HEK293 (cell line): Measurements from ENCODE around the gene TFRC.
A peak's percentile ranks its signal among the peaks of the same experiment; 100 is the strongest.

Source experiments
- BCL11B ChIP-seq: fragments of 450-650 bp; formaldehyde crosslinking; IDR thresholded peaks from 2 replicates; pipeline ENCODE4 v1.5.1; 2016; ENCODE audit warnings: low read depth, missing biosample characterization, missing genetic modification characterization
- EGR2 ChIP-seq: fragments of 450-650 bp; formaldehyde crosslinking; IDR thresholded peaks from 2 replicates; pipeline ENCODE4 v1.5.1; 2016; ENCODE audit warnings: low read depth, missing biosample characterization, missing genetic modification characterization
- GLI2 ChIP-seq: fragments of 450-650 bp; formaldehyde crosslinking; IDR thresholded peaks from 2 replicates; pipeline ENCODE4; 2017; ENCODE audit warnings: missing biosample characterization, missing genetic modification characterization, low read depth, borderline replicate concordance
- IKZF3 ChIP-seq: fragments of 450-650 bp; IDR thresholded peaks from 2 replicates; pipeline ENCODE4 v1.5.0; 2018; ENCODE audit warnings: missing biosample characterization, mild to moderate bottlenecking, missing genetic modification characterization, moderate library complexity
- KLF17 ChIP-seq: fragments of 450-650 bp; formaldehyde crosslinking; IDR thresholded peaks from 2 replicates; pipeline ENCODE4 v1.5.1; 2016; ENCODE audit warnings: missing biosample characterization, missing genetic modification characterization
- KLF8 ChIP-seq: fragments of 450-650 bp; formaldehyde crosslinking; IDR thresholded peaks from 2 replicates; pipeline ENCODE4 v1.5.1; 2016; ENCODE audit warnings: missing biosample characterization, missing genetic modification characterization
- SALL2 ChIP-seq: fragments of 450-650 bp; formaldehyde crosslinking; IDR thresholded peaks from 2 replicates; pipeline ENCODE4 v1.5.0; 2017; ENCODE audit warnings: missing biosample characterization, mild to moderate bottlenecking, missing genetic modification characterization, borderline replicate concordance
- YY2 ChIP-seq: fragments of 450-650 bp; formaldehyde crosslinking; IDR thresholded peaks from 2 replicates; pipeline ENCODE4 v1.5.1; 2016; ENCODE audit warnings: missing biosample characterization, missing genetic modification characterization
- ZBTB11 ChIP-seq: fragments of 450-650 bp; formaldehyde crosslinking; conservative IDR thresholded peaks from 2 replicates; pipeline ENCODE4 v1.5.1; 2016; ENCODE audit warnings: low read depth, missing biosample characterization, missing genetic modification characterization
- ZBTB21 ChIP-seq: fragments of 450-650 bp; formaldehyde crosslinking; IDR thresholded peaks from 2 replicates; pipeline ENCODE4 v1.5.1; 2017; ENCODE audit warnings: missing biosample characterization, missing genetic modification characterization
- ZNF10 ChIP-seq: fragments of 450-650 bp; formaldehyde crosslinking; IDR thresholded peaks from 2 replicates; pipeline ENCODE4 v1.5.1; 2017; ENCODE audit warnings: missing biosample characterization, missing genetic modification characterization
- ZNF121 ChIP-seq: fragments of 450-650 bp; formaldehyde crosslinking; IDR thresholded peaks from 2 replicates; pipeline ENCODE4 v1.5.1; 2016; ENCODE audit warnings: missing biosample characterization, missing genetic modification characterization
- ZNF169 ChIP-seq: fragments of 450-650 bp; formaldehyde crosslinking; IDR thresholded peaks from 2 replicates; pipeline ENCODE4 v1.5.1; 2016; ENCODE audit warnings: missing biosample characterization, missing genetic modification characterization
- ZNF19 ChIP-seq: fragments of 450-650 bp; formaldehyde crosslinking; IDR thresholded peaks from 2 replicates; pipeline ENCODE4; 2016; ENCODE audit warnings: missing biosample characterization, missing genetic modification characterization, low read depth
- ZNF280D ChIP-seq: fragments of 450-650 bp; formaldehyde crosslinking; IDR thresholded peaks from 2 replicates; pipeline ENCODE4 v1.5.1; 2016; ENCODE audit warnings: missing biosample characterization, missing genetic modification characterization
- ZNF324 ChIP-seq: fragments of 450-650 bp; formaldehyde crosslinking; IDR thresholded peaks from 2 replicates; pipeline ENCODE4 v1.5.1; 2016; ENCODE audit warnings: missing biosample characterization, missing genetic modification characterization
- ZNF513 ChIP-seq: fragments of 450-650 bp; IDR thresholded peaks from 2 replicates; pipeline ENCODE4 v1.5.1; 2018; ENCODE audit warnings: missing biosample characterization, missing genetic modification characterization
- ZNF518A ChIP-seq: fragments of 450-650 bp; formaldehyde crosslinking; conservative IDR thresholded peaks from 2 replicates; pipeline ENCODE4 v1.5.1; 2016; ENCODE audit warnings: low read depth, missing biosample characterization, missing genetic modification characterization
- ZNF624 ChIP-seq: fragments of 450-650 bp; formaldehyde crosslinking; IDR thresholded peaks from 2 replicates; pipeline ENCODE4 v1.5.1; 2017; ENCODE audit warnings: missing biosample characterization, missing genetic modification characterization
- ZSCAN4 ChIP-seq: fragments of 450-650 bp; formaldehyde crosslinking; IDR thresholded peaks from 2 replicates; pipeline ENCODE4 v1.5.1; 2017; ENCODE audit warnings: missing biosample characterization, missing genetic modification characterization
- ZSCAN5A ChIP-seq: fragments of 450-650 bp; formaldehyde crosslinking; IDR thresholded peaks from 2 replicates; pipeline ENCODE4 v1.5.1; 2016; ENCODE audit warnings: missing biosample characterization, missing genetic modification characterization

Gene TFRC

GRCh38 chr3:196081834-196082618 lies at the start of gene TFRC (continued):
- TF ChIP-seq IKZF3 (tag by site-specific recombination): peak; percentile 27; the same call in 1 of the 2 replicates
- no peak for TF ChIP-seq ZNF624 (tag by site-specific recombination)
- peak; percentile 74 for TF ChIP-seq KLF8 (tag by site-specific recombination)
- no peak for TF ChIP-seq GLI2 (tag by site-specific recombination)
- 0 out of 2 replicates have a peak, but pooled peaks have one; percentile 9 for TF ChIP-seq ZNF280D (tag by site-specific recombination)
- TF ChIP-seq ZNF513 (tag by site-specific recombination): no peak
- peak; percentile 61; the same call in 1 of the 2 replicates for TF ChIP-seq ZNF324 (tag by site-specific recombination)
- TF ChIP-seq KLF17: peak; percentile 81
- no peak for TF ChIP-seq BCL11B
- peak; percentile 45; the same call in 1 of the 2 replicates for TF ChIP-seq ZSCAN5A (tag by site-specific recombination)
- TF ChIP-seq EGR2 (tag by site-specific recombination): peak; percentile 60
- no peak for TF ChIP-seq ZSCAN4
- TF ChIP-seq ZBTB11 (tag by site-specific recombination): peak; percentile 62
- peak; percentile 53; the same call in 1 of the 2 replicates for TF ChIP-seq ZBTB21 (tag by site-specific recombination)
- TF ChIP-seq YY2 (tag by site-specific recombination): peak; percentile 65
- no peak for TF ChIP-seq ZNF169 (tag by site-specific recombination)
- no peak for TF ChIP-seq ZNF19 (tag by site-specific recombination)
- TF ChIP-seq ZNF121 (tag by site-specific recombination): 0 out of 2 replicates have a peak, but pooled peaks have one; percentile 44
- peak; percentile 40; the same call in 1 of the 2 replicates for TF ChIP-seq ZNF518A
- 0 out of 2 replicates have a peak, but pooled peaks have one; percentile 8 for TF ChIP-seq ZNF10 (tag by site-specific recombination)
- no peak for TF ChIP-seq SALL2 (tag by site-specific recombination)
